Activated CD8-positive, alpha-beta memory T cell treated with anti-CD3 and anti-CD28 coated beads, Interleukin-2, amount 50 U/mL, for 4 hours (primary cell): ENCODE data around the gene TC2N.
"Not testable (repeated sequence)": the region's sequence is repeated elsewhere in the genome, so short reads cannot be mapped to it uniquely, and the experiment has no call there.

ENCODE experiments used
- DNase-seq: peaks from one replicate; pipeline ENCODE4 v3.0.0-alpha.2; 2020

Gene TC2N

DNA sequence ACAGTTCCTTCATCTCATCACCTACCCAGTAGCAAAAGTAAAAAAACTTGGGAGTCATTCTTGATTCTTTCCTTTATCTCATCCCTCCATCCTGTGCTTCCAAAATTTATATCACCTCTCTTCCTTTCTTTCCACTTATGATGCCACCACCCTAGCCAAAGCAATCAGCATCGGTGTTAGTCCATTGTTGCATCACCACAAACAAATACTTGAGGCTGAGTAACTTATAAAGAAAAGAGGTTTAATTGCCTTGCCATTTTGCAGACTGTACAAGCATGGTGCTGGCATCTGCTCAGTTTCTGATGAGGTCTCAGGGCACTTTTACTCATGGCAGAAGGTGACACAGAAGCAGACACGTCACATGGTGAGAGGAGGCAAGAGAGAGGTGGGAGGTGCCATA lies 115.6 kb downstream of the TC2N start:
- DNase-seq, result no peak

DNA sequence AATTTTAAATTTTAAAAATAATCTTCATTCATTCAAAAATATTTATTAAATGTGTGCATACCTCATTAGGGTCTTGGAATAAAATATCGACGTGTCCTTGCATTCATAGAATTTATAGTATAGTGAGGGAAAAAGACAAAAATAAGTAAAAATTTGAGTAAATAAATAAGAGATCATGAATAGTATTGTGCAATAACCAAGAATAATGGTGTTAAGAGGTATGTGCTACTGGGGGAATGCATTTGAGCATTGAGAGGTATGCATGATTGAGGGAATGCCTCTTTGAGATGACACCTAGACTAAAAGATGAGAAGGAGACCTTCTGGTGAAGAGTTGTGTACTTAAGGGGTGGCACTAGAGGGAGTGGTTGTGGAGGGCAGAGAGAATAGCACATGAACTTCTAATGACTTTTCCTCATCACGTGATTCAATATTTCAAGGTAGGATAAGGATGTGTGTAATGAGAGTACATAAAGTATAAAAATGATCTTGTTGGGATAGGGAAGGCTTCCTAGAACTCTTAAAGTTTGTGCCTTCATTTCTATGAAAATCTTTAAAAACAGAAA lies 116.6 kb downstream of the TC2N start:
- no peak for DNase-seq

DNA sequence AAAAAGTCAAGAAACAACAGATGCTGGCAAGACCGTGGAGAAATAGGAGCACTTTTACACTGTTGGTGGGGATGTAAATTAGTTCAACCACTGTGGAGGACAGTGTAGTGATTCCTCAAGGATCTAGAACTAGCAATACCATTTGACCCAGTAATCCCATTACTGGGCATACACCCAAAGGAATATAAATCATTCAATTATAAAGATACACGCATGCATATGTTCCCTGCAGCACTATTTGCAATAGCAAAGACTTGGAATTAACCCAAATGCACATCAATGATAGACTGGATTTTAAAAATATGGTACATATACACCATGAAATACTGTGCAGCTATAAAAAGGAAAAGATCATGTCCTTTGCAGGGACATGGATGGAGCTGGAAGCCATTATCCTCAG lies 117.5 kb downstream of the TC2N start:
- DNase-seq, result no peak

DNA sequence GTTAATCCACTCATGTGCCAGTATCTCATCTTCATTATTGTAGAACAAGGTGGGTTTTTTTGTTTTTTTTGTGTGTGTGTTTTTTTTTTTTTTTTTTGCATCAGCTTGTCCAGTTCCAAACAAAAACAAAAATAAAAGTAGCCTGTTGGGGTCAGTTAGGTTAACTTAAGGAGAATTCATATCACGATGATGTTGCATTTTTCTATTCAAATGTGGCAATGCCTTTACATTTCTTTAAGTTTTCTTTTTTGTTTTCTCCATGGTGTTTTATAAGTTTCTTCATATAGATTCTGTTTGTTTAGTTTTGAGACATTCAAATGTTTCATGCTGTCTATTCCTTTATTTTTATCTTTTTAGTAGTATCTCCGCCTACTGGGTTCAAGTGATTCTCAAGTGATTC lies 119.3 kb downstream of the TC2N start:
- no peak for DNase-seq

DNA sequence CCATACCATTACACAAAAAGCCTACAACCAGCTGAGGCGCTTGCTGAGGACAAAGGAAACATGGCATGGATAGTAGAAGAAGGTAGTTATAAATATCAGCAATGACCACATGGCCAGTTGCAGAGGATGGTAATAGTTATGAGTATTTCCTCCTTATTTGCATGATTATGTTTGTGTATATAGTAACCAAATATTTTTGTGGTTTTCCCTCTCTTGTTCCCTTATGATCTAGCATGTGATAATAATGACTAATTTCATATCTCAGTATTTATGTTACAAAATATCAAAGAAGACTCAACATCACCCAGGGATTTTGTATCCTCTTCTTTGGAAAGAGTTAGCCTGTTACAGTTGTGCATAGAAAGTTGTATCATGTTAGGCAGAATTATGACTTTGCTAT lies 122.0 kb downstream of the TC2N start:
- DNase-seq, result no peak

DNA sequence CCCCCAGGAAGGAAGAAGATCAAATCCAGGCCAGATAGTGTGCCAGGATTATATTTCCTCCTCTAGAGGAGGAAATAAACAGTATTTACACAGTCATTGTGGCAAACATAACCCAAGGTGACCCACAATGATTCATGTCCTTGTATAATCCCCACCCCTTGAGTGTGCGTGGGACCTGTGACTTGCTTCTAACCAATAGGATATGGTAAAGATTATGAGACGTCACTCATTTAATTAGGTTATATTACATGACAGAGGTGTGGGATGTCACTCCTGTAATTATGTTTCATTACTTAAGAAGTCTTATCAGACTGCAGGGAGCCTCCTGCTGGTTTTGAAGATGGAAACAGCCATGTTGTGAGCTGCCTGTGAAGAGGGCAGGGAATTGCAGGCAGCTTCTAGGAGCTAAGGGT lies 123.3 kb downstream of the TC2N start:
- no peak for DNase-seq

DNA sequence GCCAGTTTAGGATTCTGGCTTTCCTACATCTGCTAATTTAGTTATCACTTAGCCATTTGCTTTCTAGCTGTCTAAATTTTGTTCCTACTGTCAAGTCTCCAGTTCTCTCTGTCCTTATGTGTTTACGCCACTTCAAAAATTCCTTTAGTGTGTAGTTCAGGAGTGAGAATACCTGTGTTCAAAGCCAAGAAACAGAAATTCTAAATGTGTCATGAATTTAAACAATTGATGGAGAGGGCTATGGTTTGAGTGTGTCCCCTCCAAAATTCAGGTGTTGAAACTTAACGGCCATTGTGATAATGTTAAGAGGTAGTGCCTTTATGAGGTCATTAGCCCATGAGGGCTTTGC lies 124.1 kb downstream of the TC2N start:
- no peak for DNase-seq

DNA sequence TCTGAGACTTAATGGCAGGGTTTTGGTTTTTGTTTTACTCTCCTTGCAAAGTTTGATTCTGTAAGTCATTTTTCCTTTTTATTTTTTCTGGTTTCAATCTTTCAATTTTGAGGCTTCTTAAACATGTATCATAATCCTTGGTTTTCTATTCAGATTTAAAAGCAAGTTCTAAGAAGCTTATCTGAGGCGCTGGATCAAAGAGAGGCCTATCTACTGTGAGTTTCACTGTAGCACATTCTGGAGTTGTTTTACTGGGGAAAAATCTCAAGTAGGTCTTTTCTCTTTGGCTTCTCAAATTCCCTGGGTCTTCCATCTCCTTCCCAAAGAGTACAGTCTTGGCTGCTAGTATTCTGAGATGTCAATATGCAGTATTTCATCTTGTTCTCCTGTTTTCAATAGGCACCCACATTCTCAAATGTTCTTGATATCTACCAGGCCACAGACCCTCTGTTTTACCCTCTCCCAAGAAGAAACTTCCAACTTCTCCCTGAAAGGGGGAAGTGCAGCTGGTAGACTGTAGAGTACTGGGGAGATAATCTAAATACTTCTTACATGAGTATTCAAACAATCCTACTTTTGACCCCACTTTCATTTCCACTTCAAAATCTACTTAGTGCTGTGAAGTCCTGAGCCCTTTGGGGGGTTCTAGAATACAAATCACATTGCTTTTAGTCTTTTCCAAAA lies 124.6 kb downstream of the TC2N start:
- no peak for DNase-seq

DNA sequence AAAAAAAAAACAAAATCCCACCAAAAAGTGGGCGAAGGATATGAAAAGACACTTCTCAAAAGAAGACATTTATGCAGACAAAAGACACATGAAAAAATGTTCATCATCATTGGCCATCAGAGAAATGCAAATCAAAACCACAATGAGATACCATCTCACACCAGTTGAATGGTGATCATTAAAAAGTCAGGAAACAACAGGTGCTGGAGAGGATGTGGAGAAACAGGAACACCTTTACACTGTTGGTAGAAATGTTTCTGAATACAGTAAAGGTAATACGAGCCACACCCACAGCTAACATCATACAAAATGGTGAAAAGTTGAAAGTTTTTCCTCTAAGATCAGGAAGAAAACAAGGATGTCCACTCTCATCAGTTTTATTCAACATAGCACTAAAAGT lies 127.5 kb downstream of the TC2N start:
- DNase-seq, result not testable (repeated sequence)

DNA sequence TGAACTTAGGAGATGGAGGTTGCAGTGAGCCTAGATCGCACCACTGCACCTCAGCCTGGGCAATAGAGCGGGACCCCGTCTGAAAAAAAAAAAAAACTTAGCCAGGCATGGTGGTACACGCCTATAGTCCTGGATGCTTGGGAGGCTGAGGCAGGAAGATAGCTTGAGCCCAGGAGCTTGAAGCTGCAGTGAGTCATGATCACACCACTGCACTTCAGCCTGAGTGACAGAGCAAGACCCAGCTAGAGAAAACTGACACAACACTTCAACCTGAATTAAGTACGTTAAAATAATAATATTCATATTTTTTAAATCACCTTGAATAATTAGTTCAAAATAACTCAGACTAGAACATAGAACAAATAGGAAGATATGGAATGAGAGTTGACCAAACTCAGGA lies 129.7 kb downstream of the TC2N start:
- DNase-seq, result no peak

DNA sequence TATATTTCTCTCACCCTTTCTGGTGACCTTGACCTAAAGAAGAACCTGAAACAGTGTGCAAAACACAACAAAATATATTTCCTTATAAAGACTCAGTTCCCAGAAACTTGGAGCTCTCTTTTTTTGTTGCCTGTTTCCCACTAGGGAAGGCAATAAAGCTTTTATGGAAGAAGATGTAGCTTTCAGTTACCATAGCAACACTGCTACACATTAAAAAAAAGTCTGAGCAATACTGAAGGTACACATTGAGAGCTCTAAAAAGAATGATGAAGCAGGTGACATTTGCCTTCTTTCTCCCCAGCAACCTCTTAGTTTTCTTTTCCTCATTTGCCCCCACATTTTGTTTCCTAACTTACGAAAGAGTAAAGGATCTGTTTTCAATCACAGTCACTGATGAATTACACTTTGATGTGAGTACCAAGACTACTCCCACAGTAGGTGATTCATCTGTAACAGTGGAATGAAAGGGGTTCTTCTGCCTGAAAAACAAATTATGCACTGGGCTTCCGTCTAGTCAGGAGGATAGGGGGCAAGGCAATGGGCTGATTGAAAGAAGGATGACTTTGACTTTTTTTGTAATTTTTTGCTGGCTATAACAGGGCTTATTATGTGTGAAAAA lies 134.4 kb downstream of the TC2N start:
- DNase-seq, result no peak

DNA sequence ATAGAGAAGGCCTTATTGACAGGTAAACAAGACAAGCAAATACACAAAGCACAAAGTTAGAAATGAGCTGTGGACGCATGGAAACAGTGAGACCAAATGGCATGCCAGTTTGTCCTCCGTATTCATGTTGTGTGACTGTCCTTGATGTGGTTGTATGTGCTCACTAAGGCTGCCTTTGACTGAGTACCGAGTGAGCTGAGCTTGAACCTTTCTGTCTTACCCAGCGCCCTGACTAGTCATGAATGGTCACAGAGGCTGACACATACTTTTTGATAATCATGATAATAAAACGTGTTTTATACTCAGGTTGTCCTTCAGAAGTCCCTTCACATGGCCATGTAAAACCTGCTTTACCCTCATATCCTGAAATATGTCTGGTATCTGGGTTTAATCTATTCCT lies 134.9 kb downstream of the TC2N start:
- no peak for DNase-seq

DNA sequence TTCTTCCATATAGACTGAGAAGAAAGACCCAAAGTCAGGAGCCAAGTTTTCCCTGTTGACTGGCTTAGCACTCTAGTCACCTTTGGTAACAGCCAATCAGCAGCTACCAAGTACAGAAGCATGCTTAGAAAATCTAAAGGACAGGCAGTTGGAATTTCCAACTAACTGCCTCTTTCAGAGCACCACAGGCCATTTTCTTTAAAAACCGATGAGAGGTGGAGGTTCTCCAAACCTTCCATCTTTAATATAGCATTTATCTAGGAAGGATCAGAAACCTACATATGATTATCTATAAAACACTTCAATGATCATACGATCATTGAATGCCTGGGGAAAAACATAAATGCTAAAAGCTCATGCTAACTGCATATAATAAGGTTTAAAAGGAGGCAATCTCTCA lies 135.3 kb downstream of the TC2N start, which contains the start of gene CATSPERB:
TSS of gene CATSPERB (minus strand) at position 101 of the 400 bp plus-strand sequence. CDS start 2,607 bp downstream, outside the sequence.
- no peak for DNase-seq

DNA sequence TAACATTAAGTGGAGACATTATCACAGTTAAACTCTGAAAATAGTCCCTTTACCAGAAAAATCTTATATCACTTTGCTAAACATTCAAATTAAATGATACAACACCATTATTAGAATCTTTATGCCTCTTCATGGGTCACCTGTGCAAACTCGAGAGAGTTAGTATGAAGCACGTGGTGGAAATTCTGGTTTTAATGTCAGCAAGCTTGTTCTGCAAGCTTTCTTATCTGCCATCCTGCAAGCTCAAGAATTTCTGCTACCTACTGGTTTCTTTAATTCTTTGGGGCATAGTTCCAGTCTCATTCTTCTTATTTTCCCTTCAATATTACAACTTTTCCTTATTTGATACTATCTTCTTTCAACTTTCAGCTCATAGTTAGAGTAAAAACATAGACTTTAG lies 136.3 kb downstream of the TC2N start:
- DNase-seq, result no peak

DNA sequence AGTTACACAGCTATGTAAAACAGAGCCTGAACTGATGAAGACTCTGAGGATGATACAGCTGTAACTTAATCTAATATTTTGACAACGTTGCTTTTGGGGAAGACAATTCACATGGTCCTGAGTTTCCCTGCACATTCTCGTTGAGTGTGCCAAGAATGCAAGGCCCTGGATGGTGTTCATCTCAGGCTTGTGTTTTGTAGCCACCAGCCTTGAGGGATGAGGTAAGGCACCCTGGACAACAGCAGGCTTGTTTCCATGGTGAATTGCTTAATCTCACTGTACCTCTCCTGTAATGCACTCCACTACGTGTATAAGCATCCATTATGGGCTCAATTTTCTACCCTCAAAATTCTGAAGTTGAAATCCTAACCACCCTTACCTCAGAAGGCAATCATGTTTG lies 137.6 kb downstream of the TC2N start:
- no peak for DNase-seq
